NCI-H2227 (cell line): ENCODE measurements around the gene BRS3.

ENCODE experiments used
- DNase-seq: peaks from one replicate; lab custom pipeline; 2025; ENCODE audit not compliant: unreplicated experiment; lab: John Stamatoyannopoulos, UW

Gene BRS3

GRCh38 chrX:136493011-136493410 lies 5.3 kb downstream of the BRS3 start:
- no peak for DNase-seq

- DNase-seq, result no peak
These were observed 7.3 kb downstream of the BRS3 start for GRCh38 chrX:136495043-136495442.

- no peak for DNase-seq
These were observed 8.5 kb downstream of the BRS3 start for GRCh38 chrX:136496186-136496763.

GRCh38 chrX:136496764-136497555 lies 9.2 kb downstream of the BRS3 start:
- peak; percentile 98 for DNase-seq

GRCh38 chrX:136497556-136498052 lies 9.9 kb downstream of the BRS3 start, which contains the start of gene HTATSF1:
Gene HTATSF1, plus strand, starts transcription at chrX:136497592. Its CDS starts 93 bp downstream, at chrX:136497685.
- DNase-seq, result no peak

GRCh38 chrX:136519069-136519468 lies 31.3 kb downstream of the BRS3 start:
- no peak for DNase-seq

GRCh38 chrX:136523770-136524169 lies 36.0 kb downstream of the BRS3 start:
- DNase-seq, result no peak

GRCh38 chrX:136525738-136526606 lies 38.2 kb downstream of the BRS3 start:
- no peak for DNase-seq

- DNase-seq, result no peak
These were observed 41.0 kb downstream of the BRS3 start for GRCh38 chrX:136528645-136529315.

GRCh38 chrX:136529795-136530194 lies 42.0 kb downstream of the BRS3 start:
- no peak for DNase-seq

- DNase-seq, result no peak
These were observed 44.2 kb downstream of the BRS3 start, which contains the start of gene VGLL1 for GRCh38 chrX:136531951-136532350. Gene VGLL1, plus strand, starts transcription at chrX:136532215. Its CDS starts 3,806 bp downstream, at chrX:136536021.

- DNase-seq, result no peak
These were observed 46.4 kb downstream of the BRS3 start for GRCh38 chrX:136534131-136534530.

- DNase-seq, result no peak
These were observed 51.1 kb downstream of the BRS3 start for GRCh38 chrX:136538811-136539210.

GRCh38 chrX:136540226-136540625 lies 52.5 kb downstream of the BRS3 start:
- DNase-seq, result no peak

GRCh38 chrX:136541294-136541693 lies 53.5 kb downstream of the BRS3 start:
- DNase-seq, result no peak

- DNase-seq, result no peak
These were observed 54.5 kb downstream of the BRS3 start for GRCh38 chrX:136542281-136542680.
